ENCODE results near the gene PDIA5.

PDIA5 gene

GRCh38 chr3:123169492-123169929 lies 102.7 kb downstream of the PDIA5 start:
- DNase-seq (ENCODE audit: low read depth in 3 of 3): no peak

- DNase-seq (ENCODE audit: low read depth in 3 of 3): no peak
Observed at GRCh38 chr3:123169930-123170329, 103.1 kb downstream of the PDIA5 start.

- no peak for DNase-seq (ENCODE audit: low read depth in 3 of 3)
Observed at GRCh38 chr3:123180791-123181190, 114.0 kb downstream of the PDIA5 start.

- no peak for DNase-seq (ENCODE audit: low read depth in 3 of 3)
Observed at GRCh38 chr3:123186695-123187094, 119.9 kb downstream of the PDIA5 start.

GRCh38 chr3:123188058-123188457 lies 121.2 kb downstream of the PDIA5 start:
- DNase-seq (ENCODE audit: low read depth in 3 of 3): no peak

- no peak for DNase-seq (ENCODE audit: low read depth in 3 of 3)
Observed at GRCh38 chr3:123193448-123194101, 126.8 kb downstream of the PDIA5 start.

GRCh38 chr3:123194552-123194951 lies 127.7 kb downstream of the PDIA5 start:
- no peak for DNase-seq (ENCODE audit: low read depth in 3 of 3)

- DNase-seq (ENCODE audit: low read depth in 3 of 3): no peak
Observed at GRCh38 chr3:123198372-123198771, 131.5 kb downstream of the PDIA5 start.

- no peak for DNase-seq (ENCODE audit: low read depth in 3 of 3)
Observed at GRCh38 chr3:123201223-123201556, 134.4 kb downstream of the PDIA5 start.

GRCh38 chr3:123201557-123202427 lies 135.0 kb downstream of the PDIA5 start, which contains the start of gene SEC22A:
Gene SEC22A (plus strand): TSS chr3:123201943. CDS start chr3:123209218, 7,275 bp downstream.
- peak; percentile 85 to 95 (median 92) for DNase-seq (ENCODE audit: low read depth in 3 of 3)

GRCh38 chr3:123202451-123202850 lies 135.6 kb downstream of the PDIA5 start:
- no peak for DNase-seq (ENCODE audit: low read depth in 3 of 3)
